Right lobe of liver (tissue), 6 donors: ENCODE results near the gene NPEPL1. TPM values are rescaled to one million over a fixed set of nuclear protein-coding genes. Genes with fewer than 3 reads are reported as not detected.
"Not testable (repeated sequence)": the region's sequence is repeated elsewhere in the genome, so short reads cannot be mapped to it uniquely, and the experiment has no call there.

Experiments
- ATAC-seq, 4 donors: fragments of 200-7000 bp; cut with Tn5 transposase; one replicate each; pipeline ENCODE4 v1.9.1; 2020; ENCODE audit warnings: mild to moderate bottlenecking in 4 of 4, moderate library complexity in 4 of 4
- DNase-seq, 3 donors: peaks; one replicate each; pipeline ENCODE4 v3.0.0-alpha.2; 2020
- H3K27ac ChIP-seq, 3 donors: fragments of 200-600 bp; one replicate each; pipeline ENCODE4 v1.8.0; 2022
- H3K27me3 ChIP-seq, 2 donors: fragments of 200-600 bp; one replicate each; pipeline ENCODE4 v1.8.0; 2022
- H3K36me3 ChIP-seq, 4 donors: fragments of 200-600 bp; sonication (generic) in 1 of 4; one replicate each; pipeline versions ENCODE4 v1.5.1 to v1.8.0; 2017 to 2022; ENCODE audit warnings: control low read depth in 1 of 4
- H3K4me1 ChIP-seq, 4 donors: fragments of 200-600 bp; sonication (generic) in 1 of 4; one replicate each; pipeline versions ENCODE4 v1.5.1 to v1.8.0; 2017 to 2022; ENCODE audit warnings: control low read depth in 1 of 4
- H3K4me3 ChIP-seq, 3 donors: fragments of 200-600 bp; one replicate each; pipeline ENCODE4 v1.8.0; 2022
- H3K9me3 ChIP-seq, 4 donors: fragments of 200-600 bp; sonication (generic) in 1 of 4; one replicate each; pipeline versions ENCODE4 v1.5.1 to v1.8.0; 2017 to 2022; ENCODE audit warnings: control low read depth in 1 of 4
- POLR2A ChIP-seq: fragments of 450-650 bp; IDR thresholded peaks from one replicate; pipeline ENCODE4 v1.6.1; 2017; ENCODE audit warnings: antibody characterized with exemption, mild to moderate bottlenecking
- WGBS: methylation state at CpG from one replicate; pipeline ENCODE4 v1.1.6; 2018; ENCODE audit warnings: low coverage, low lambda C conversion rate; ENCODE audit not compliant: insufficient coverage; ENCODE audit errors: missing lambda C conversion rate; 5-methylcytosine and 5-hydroxymethylcytosine counted together
- intact Hi-C, 2 donors: fragments of 100-400 bp; cut with DNase I; formaldehyde crosslinking; loops; one replicate each; pipeline versions ENCODE4 v1.11.2 to v1.14.1; 2022
- total RNA-seq, 6 experiments: library from RNA; depleted of rRNA in 2 of 6; stranded (reverse); fragments of >200 nt in 2 of 6; fragmentation: NEBNext Ultra II Directional in 3 of 6; extraction: Animal tissue kit (Norgen Biotek cat#: 25700) in 3 of 6; gene quantifications; one replicate each; pipeline versions ENCODE4 v1.1.0 to v1.2.4, GENCODE V29; 2016 to 2023
- TF ChIP-seq, protein P1 (sequence below), 4 donors: fragments of 200-600 bp in 3 of 4; fragments of 450-650 bp in 1 of 4; IDR thresholded peaks; one replicate each; pipeline versions ENCODE4 v1.5.1 to v1.8.0; 2016 to 2022; ENCODE audit warnings: antibody characterized with exemption in 4 of 4, mild to moderate bottlenecking in 2 of 4
- donor health status: DM: no; HTN: yes; CAD: no.
- donor health status: DM: no; HTN: no; CAD: no.
- donor health status: DM: no; HTN: no; CAD: no.
- donor health status: DM: no; HTN: yes; CAD: no.
- donor health status: DM: no; HTN: yes; CAD: no.

The NPEPL1 gene
- total RNA-seq, 6 experiments from 2014 or later = 7.7 to 13.9 (median 10.1) TPM

DNA sequence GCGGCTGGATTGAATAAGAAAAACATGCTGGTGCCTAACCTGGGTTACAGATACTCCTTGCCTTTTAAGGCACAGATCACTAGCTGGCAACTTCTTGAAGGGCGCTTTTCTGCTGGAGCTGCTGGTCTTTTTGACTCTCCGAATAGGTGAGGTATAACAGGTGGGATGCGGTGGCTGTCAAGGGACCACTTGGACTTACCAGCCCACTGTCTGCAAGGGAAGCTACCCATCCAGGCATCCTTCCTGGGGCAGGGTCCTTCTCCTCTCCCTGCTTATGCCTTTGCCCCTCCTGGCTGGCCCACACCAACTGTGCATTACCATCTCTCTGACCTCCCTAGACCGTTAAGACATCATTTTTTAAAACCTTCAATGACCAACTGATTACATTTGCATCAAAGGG lies 57.4 kb downstream of the NPEPL1 start:
- WGBS = 78% methylated on average over 1 of the region's 5 CpGs

DNA sequence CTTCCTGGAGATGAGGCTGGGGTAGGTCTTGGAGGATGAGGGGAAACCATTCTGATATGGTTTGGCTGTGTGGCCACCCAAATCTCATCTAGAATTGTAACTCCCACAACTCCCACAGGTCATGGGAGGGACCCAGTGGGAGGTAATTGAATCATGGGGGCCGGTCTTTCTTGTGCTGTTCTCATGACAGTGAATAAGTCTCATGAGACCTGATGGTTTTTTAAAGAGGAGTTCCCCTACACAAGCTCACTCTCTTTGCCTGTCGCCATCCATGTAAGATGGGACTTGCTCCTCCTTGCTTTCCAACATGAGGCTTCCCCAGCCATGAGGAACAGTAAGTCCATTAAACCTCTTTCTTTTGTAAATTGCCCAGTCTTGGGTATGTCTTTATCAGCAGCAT lies 58.1 kb downstream of the NPEPL1 start:
- H3K27ac ChIP-seq, intact Hi-C loops, H3K9me3 ChIP-seq, H3K4me1 ChIP-seq, ATAC-seq, DNase-seq, H3K4me3 ChIP-seq, H3K27me3 ChIP-seq, H3K36me3 ChIP-seq: not testable (repeated sequence)
- WGBS = 100% methylated on average over 1 of the region's 2 CpGs

More for the DNA sequence above, 57.4 kb downstream of the NPEPL1 start:
- no peak for TF ChIP-seq POLR2A
- TF ChIP-seq, protein P1, sequence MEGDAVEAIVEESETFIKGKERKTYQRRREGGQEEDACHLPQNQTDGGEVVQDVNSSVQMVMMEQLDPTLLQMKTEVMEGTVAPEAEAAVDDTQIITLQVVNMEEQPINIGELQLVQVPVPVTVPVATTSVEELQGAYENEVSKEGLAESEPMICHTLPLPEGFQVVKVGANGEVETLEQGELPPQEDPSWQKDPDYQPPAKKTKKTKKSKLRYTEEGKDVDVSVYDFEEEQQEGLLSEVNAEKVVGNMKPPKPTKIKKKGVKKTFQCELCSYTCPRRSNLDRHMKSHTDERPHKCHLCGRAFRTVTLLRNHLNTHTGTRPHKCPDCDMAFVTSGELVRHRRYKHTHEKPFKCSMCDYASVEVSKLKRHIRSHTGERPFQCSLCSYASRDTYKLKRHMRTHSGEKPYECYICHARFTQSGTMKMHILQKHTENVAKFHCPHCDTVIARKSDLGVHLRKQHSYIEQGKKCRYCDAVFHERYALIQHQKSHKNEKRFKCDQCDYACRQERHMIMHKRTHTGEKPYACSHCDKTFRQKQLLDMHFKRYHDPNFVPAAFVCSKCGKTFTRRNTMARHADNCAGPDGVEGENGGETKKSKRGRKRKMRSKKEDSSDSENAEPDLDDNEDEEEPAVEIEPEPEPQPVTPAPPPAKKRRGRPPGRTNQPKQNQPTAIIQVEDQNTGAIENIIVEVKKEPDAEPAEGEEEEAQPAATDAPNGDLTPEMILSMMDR (IDR thresholded peaks at IDR 0.05) = no peak
- Histone ChIP-seq H3K36me3 (no peaks in the 10 kb centered on the region), H3K27me3 (no peaks in the 10 kb centered on the region), H3K9me3 (no peaks in the 10 kb centered on the region), H3K27ac (no peak overlapping the region), H3K4me1 (no peaks in the 10 kb centered on the region), H3K4me3 (no peak overlapping the region)
- intact Hi-C loops = no loop called here
- ATAC-seq (no peak), DNase-seq (no peak)

DNA sequence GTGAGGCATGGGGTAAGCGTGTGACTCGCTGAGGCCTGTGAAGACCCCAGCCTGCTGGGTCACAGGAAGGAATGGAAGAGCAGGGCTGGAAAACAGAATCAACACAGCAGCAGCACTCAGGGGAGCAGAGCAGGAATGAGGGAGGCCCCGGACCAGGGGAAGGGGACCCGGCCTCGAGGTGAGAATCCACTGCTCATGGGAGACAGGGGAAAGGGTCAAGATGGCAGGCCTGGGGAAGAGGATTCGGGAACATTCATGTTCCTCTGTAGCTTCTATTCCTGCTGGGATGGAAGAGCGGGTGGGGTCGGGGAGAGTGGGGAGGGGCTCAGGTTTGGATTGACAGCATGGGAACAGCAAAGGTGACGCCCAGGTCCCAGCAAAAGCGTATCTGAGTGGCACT lies 59.4 kb downstream of the NPEPL1 start:
- TF ChIP-seq, protein P1 (IDR thresholded peaks at IDR 0.05) = no peak
- TF ChIP-seq POLR2A = no peak
- H3K36me3 ChIP-seq = no peaks in the 10 kb centered on the region
- no peak overlapping the region for H3K27ac ChIP-seq
- intact Hi-C loops = no loop called here
- WGBS = 68% methylated on average over 6 of the region's 10 CpGs
- no peak overlapping the region for H3K4me3 ChIP-seq
- ATAC-seq = no peak
- no peaks in the 10 kb centered on the region for H3K9me3 ChIP-seq
- H3K4me1 ChIP-seq = no peaks in the 10 kb centered on the region
- DNase-seq = no peak
- H3K27me3 ChIP-seq = no peaks in the 10 kb centered on the region

DNA sequence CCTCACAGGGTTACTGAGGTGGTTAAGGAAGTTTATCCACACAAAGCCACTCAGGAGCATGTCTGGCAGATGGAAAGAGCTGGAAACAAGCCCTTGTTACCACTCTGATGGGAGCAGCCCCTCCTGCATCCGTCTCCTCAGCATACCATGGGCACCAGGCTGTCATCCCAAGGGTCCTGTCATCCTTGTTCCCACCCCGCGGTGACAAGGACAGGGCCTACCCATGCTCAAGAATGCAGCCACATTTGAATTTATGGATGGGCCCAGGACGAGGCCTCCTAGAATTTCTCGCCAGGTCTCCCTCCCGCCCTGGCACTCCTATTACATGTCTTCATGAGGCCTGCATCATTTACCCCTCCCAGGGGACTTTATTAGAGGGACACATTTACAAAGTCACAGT lies 60.0 kb downstream of the NPEPL1 start:
- H3K27me3 ChIP-seq = no peaks in the 10 kb centered on the region
- no peak for DNase-seq
- 67% methylated on average over 3 of the region's 6 CpGs for WGBS
- no peaks in the 10 kb centered on the region for H3K36me3 ChIP-seq
- H3K9me3 ChIP-seq = no peaks in the 10 kb centered on the region
- no peak for ATAC-seq
- H3K4me3 ChIP-seq = no peak overlapping the region
- intact Hi-C loops = no loop called here
- no peak overlapping the region for H3K27ac ChIP-seq
- no peak for TF ChIP-seq POLR2A
- TF ChIP-seq, protein P1 (IDR thresholded peaks at IDR 0.05) = no peak
- H3K4me1 ChIP-seq = no peaks in the 10 kb centered on the region

DNA sequence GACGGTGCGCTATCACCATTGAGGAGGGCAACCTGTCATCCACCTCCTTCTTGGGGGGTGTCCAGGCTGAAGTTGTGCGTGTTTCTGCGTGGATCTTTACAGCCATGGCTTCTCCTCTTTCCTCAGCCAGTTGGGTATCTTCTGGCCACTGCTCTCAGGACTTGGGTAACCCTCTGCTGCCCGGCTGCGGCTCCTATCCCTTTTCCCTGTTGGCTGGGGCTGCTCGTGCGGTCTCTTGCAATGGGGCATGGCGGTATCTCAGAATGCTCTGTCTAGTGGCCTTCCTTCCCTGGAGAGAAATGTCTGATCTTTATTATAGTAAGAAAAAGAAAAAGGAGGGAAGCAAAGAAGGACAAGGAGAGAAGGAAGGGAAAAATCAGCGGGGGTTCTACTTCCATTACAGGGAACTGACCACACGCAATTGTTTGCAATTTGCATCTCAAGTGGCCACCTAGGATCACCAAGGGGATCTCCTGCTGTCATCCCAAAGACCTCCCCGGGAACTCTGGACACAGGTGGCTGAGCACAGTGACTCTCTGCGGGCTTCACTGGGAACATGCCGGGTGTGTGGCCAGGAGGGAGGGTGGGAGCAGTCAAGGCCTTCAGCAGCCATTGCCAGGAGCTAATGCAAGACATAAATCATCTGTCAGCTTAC lies 60.8 kb downstream of the NPEPL1 start:
- H3K27me3 ChIP-seq = no peaks in the 10 kb centered on the region
- intact Hi-C loops = no loop called here
- 53% methylated on average over 13 of the region's 14 CpGs for WGBS
- ATAC-seq (no peak), DNase-seq (no peak)
- H3K27ac ChIP-seq = no peak overlapping the region
- H3K4me1 ChIP-seq = no peaks in the 10 kb centered on the region
- TF ChIP-seq POLR2A = no peak
- H3K36me3 ChIP-seq = no peaks in the 10 kb centered on the region
- H3K9me3 ChIP-seq = no peaks in the 10 kb centered on the region
- no peak overlapping the region for H3K4me3 ChIP-seq
